Colon (tissue), 2 donors: ENCODE data around the gene SPIB.

Experiments used
- FAIRE-seq: peaks from 2 replicates; lab custom pipeline; 2012; peaks lifted over from hg19 to GRCh38; lab: Jason Lieb, UNC
- donor health status: control.
- donor health status: control.

Gene SPIB

DNA sequence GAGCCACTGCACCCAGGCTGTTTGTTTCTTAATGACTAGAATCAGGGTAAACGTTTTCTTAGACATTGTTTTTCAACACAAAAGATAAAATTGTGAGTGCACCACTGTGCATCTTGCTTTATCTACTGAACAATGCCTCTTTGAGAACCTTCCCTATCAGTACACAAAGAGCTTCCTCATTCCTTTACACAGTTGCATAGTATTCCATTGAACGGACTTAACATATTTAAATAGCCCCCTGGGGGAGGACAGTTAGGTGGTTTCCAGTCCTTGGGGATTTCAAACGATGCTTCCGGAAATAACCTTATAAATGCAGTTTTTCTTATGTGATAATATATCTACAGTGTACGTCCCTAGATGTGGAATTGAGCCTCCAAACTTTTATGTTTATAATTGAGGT lies 26.0 kb upstream of the SPIB start:
- FAIRE-seq: no peak

DNA sequence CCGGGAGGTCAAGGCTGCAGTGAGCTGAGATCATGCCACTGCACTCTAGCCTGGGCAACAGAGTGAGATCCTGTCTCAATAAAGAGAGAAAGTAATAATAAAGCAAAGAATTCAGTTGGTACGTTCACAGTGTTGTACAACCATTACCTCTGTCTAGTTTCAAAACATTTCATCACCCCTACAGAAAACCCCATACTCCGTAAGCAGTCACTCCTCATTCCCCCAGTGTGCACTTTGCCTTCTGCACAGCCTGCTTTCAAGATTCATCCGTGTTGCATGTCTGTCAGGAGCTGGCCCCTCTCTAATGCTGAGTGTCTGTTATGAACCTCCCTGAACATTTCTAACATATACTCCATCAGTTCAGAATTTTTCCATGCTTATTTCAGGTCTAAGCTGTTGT lies 25.1 kb upstream of the SPIB start:
- no peak for FAIRE-seq

DNA sequence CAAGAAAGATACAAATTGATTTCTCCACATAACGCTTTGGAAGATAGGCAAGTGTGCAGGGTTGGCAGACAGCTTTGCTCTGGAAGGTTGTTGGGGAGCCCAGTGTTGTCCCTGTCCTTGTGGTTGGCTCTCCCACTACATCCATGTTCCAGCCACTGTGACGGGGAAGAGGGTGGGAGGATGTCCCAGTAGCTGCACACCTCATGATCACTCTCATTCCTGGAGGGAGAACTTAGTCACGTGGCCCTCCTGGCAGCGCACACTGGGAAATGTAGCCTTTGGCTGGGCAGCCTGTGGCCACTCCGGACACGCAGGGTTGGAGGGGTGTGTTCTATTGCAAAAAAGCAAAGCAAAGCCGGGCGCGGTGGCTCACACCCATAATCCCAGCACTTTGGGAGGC lies 24.7 kb upstream of the SPIB start:
- no peak for FAIRE-seq

DNA sequence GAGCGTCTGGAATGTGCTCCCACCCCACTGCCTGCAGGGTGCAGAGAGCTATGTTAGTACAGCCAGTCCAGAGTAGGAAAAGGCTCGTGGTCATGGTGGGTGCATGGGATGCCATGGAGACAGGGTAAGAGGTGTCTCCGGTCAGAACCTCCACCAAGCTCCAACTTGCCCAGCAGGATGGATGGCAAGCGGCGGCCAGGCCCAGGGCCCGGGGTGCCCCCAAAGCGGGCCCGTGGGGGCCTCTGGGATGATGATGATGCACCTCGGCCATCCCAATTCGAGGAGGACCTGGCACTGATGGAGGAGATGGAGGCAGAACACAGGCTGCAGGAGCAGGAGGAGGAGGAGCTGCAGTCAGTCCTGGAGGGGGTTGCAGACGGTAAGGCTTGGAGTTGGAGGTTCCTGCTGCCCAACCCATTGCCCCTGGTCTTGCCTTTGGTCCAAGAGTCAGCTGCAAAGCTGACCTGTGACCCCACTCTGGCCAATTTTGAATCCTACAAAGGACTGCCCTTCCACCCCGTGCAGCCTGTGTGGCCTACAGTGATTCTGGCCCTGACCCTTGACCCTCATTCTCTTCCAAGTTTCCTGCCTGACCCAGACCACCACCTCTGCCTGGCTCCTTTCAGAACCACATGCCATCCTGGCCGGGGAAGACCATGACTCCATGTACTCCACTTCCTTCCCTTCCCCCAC lies 19.9 kb upstream of the SPIB start:
- FAIRE-seq: no peak

DNA sequence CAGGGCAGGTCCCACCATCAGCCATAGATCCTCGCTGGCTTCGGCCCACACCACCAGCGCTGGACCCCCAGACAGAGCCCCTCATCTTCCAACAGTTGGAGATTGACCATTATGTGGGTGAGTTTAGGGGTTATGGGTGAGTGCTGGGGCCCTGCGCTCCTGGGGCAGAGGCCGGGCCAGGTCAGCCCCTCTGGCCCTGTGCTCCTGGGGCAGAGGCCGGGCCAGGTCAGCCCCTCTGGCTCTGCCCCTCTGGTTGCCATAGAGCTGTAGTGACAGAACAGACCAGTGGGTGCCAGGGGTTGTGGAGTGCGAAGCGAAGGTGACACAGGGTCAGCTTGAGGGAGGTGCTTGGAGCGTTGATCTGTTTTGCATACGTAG lies 19.4 kb upstream of the SPIB start:
- no peak for FAIRE-seq

DNA sequence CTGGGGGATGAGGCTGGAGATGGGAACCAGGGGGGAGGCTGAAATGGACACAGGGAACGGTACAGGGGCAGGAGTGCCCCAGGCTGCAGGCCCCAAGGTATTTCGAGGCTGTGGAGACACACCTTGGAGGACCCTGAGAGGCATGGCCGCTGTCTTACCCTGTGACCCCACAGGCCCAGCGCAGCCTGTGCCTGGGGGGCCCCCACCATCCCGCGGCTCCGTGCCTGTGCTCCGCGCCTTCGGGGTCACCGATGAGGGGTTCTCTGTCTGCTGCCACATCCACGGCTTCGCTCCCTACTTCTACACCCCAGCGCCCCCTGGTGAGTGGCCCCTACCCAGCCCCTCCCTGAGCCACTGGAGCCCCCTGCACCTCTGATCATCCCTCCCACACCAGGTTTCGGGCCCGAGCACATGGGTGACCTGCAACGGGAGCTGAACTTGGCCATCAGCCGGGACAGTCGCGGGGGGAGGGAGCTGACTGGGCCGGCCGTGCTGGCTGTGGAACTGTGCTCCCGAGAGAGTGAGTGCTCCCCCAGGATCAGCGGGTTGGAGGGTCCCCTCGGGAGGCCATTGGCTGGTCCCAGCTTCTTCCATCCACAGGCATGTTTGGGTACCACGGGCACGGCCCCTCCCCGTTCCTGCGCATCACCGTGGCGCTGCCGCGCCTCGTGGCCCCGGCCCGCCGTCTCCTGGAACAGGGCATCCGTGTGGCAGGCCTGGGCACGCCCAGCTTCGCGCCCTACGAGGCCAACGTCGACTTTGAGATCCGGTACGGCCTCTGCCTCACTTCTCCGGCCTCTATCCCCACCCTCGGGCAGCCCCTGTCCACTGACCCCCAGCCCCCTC lies 16.9 kb upstream of the SPIB start:
- FAIRE-seq: no peak

DNA sequence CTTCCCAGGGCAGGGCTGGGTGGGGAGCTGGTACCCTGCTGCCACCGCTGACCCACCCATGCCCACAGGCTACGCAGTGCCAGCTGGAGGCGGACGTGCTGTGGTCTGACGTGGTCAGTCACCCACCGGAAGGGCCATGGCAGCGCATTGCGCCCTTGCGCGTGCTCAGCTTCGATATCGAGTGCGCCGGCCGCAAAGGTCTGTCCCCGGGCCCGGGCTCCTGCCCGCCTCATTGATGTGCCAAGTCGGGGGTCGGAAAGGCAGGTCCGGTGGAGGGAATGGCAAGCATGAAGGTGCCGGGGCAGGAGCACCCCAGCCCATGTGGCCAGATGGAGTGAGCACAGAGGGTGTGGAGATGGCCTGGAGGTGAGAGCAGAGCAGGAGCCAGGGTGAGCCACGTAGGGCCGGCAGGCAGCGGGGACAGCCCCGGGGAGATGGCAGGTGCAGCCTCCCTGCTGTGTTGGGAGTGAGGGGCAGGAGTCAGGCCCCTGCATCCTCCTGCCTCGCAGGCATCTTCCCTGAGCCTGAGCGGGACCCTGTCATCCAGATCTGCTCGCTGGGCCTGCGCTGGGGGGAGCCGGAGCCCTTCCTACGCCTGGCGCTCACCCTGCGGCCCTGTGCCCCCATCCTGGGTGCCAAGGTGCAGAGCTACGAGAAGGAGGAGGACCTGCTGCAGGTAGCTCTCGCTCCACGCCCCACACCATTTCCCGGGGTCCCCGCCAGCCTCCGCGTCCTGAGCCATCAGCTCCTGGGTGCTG lies 16.0 kb upstream of the SPIB start:
- no peak for FAIRE-seq

DNA sequence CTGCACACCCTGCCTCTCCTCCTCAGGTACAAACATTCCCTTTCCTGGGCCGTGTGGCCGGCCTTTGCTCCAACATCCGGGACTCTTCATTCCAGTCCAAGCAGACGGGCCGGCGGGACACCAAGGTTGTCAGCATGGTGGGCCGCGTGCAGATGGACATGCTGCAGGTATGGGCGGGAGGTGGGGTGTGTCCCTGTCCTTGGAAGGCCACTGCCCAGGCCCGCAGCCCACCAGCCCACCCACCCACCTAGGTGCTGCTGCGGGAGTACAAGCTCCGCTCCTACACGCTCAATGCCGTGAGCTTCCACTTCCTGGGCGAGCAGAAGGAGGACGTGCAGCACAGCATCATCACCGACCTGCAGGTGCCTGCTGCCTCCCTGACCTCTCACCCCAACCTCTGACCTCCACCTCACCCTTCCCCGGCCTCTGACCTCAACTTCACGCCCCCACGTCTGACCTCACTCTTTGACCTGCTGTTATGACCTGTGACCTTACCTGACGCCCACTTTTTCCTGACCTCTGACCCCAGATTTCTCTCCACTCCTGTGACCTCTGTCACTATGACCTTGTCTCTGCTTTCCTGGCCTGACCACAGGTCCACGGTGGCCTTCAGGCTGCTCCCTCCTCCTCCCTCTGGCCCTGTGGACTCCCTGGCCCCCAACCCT lies 12.4 kb upstream of the SPIB start:
- no peak for FAIRE-seq

DNA sequence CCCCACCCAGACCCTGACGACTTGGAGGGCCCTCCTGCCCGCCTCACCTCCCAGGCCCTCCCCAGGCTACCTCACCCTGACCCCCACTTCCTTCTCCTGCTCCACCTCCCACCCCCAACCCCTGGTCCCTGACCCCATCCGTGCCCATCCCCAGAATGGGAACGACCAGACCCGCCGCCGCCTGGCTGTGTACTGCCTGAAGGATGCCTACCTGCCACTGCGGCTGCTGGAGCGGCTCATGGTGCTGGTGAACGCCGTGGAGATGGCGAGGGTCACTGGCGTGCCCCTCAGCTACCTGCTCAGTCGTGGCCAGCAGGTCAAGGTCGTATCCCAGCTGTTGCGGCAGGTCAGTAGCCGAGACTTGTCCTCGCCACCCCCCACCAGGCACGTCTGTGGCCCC lies 11.9 kb upstream of the SPIB start:
- no peak for FAIRE-seq

DNA sequence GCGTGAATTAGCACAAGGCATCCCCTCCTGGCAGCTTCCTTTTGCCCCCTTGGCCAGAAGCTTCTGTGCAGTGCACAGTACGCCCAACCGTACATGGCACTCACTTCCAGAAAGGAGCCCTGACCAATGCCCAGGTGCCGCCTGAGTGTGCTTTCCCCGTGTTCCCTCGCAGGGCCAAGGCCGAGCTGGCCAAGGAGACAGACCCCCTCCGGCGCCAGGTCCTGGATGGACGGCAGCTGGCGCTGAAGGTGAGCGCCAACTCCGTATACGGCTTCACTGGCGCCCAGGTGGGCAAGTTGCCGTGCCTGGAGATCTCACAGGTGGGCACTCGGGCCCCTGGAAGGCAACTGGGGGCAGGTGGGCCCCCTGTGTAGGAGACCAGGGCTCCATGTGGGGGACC lies 9.4 kb upstream of the SPIB start:
- no peak for FAIRE-seq

DNA sequence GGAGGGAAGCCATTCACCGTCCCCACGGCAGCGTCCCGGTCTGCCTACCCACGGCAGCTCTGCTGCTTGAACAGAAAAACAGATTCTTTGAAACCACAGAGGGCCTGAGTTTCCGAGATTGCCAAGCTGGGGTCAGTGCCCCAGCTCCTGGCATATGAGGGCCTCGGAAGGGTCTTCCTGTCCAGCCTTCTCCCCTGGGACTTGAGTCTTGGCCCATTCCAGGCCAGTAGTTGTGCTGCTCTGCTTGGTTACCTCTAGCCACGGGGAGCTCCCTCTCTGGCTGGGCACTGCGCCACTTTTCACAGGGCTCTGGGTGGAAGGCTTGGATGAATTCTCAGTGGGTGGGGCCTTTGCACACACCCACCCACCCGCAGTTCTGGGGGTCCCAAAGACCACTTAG lies 8.6 kb upstream of the SPIB start:
- no peak for FAIRE-seq

DNA sequence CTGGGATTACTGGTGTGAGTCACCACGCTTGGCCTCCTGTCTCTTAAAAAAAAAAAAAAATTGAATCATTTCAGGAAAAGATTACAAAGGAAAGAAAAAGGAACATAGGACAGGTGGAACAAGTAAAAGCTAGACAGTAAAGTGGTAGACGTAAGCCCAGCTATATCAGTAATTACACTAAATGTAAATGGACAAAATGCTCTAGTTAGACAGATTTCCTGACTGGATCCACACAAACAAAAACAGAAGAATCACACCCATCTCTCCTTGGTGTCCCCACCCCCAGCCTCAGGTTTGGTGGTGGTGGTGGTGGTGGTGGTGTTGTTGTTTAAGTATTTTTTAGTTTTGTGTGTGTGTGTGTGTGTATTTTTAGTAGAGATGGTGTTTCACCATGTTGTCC lies 6.3 kb upstream of the SPIB start:
- FAIRE-seq: no peak

DNA sequence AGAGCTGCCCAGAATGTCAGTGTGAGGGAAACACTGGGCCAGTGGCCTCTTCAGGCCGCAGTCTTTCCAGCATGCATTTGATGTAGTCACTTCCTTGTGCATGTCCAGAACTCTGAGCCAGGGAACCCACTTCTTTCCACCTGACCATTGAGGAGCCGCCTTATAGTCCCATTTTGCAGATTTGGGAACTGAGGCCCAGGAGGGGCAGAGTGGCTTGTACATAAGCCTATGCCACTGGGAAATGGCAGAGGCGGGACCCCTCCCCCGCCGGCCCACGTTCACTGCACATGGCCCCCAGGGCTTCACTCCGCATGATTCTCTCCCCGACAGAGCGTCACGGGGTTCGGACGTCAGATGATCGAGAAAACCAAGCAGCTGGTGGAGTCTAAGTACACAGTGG lies 5.6 kb upstream of the SPIB start:
- no peak for FAIRE-seq

DNA sequence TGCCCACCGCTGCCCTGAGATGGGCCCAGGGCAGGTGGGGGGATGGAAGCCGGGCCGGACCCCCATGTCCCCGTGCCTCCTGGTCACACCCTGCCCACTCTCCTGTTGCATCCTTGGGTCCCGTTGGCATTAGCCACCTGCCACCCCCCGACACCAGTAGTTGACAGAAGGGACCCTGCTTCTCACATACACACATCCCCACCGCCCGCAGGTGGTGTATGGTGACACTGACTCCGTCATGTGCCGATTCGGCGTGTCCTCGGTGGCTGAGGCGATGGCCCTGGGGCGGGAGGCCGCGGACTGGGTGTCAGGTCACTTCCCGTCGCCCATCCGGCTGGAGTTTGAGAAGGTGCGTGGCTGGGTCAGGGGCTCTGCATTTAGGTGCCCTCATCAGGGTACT lies 5.2 kb upstream of the SPIB start:
- FAIRE-seq: no peak

DNA sequence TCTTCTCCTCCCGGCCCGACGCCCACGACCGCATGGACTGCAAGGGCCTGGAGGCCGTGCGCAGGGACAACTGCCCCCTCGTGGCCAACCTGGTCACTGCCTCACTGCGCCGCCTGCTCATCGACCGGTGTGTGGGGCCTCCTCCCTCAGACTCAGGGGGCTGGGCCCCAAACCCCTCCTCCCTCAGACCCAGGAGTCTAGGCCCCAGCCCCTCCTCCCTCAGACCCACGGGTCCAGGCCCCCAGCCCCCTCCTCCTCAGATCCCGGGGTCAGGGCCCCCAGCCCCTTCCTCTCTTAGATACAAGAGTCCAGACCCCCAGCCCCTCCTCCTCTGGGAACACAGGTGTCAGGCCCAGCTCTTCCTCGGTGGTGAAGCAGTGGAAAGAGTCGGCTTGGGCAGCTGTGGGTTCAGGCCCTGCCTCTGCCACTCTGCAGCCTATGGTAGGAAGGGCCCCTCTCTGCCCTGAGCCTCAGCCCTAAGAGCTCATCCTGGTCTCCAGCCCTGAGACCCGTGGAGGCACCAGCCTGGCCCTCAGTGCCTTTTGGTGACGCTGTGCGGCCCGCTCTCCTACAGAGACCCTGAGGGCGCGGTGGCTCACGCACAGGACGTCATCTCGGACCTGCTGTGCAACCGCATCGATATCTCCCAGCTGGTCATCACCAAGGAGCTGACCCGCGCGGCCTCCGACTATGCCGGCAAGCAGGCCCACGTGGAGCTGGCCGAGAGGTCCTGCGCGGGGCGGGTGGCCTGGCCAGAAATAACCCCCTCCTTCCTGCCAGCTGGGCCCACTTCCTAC lies 3.7 kb upstream of the SPIB start:
- no peak for FAIRE-seq

DNA sequence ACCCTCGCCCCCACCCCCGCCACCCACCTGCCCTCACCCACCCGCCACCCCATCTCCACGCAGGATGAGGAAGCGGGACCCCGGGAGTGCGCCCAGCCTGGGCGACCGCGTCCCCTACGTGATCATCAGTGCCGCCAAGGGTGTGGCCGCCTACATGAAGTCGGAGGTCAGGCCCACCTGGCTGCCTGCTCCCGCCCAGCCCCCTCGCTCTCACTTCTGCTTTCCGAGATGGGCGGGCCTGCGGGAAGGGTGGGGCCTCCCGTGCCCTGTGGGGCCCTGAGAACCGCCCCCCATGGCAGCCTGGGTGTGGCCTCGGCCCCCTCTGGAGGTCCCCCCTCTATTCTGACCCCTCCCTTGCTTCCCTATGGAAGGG lies 3.1 kb upstream of the SPIB start:
- FAIRE-seq: no peak

DNA sequence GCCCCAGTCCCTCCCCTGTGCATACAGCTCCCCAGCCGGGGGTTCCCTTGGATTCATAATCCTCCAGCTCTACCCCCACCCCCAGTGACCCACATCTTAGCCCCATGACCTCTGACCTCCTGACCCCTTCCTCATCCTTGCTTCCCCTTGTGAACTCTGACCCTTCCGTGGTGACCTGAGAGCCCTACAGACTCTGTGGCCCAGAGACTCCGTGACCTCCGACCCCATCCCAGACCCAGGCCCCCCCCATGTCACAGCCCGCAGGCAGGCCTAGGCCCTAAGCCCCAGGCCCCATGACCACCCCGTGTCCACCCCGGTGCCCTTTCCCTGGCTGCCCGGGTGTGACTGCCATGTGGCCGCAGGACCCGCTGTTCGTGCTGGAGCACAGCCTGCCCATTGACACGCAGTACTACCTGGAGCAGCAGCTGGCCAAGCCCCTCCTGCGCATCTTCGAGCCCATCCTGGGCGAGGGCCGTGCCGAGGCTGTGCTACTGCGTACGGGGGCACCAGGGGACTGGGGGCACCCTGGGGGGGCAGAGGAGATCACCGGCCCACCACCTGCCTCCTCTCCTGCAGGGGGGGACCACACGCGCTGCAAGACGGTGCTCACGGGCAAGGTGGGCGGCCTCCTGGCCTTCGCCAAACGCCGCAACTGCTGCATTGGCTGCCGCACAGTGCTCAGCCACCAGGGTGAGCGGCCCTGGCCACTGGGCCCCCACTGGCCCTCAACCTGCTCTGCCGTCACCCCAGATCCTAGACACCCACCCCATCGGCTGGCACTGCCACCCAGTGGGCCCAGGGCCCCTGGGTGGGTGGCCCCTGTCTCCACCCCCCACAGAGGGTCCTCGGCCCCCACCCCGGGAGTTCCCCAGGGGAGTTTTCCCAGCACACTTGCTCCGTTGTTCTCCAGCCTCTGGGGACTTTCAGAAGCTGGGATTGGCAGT lies 2.4 kb upstream of the SPIB start:
- no peak for FAIRE-seq

DNA sequence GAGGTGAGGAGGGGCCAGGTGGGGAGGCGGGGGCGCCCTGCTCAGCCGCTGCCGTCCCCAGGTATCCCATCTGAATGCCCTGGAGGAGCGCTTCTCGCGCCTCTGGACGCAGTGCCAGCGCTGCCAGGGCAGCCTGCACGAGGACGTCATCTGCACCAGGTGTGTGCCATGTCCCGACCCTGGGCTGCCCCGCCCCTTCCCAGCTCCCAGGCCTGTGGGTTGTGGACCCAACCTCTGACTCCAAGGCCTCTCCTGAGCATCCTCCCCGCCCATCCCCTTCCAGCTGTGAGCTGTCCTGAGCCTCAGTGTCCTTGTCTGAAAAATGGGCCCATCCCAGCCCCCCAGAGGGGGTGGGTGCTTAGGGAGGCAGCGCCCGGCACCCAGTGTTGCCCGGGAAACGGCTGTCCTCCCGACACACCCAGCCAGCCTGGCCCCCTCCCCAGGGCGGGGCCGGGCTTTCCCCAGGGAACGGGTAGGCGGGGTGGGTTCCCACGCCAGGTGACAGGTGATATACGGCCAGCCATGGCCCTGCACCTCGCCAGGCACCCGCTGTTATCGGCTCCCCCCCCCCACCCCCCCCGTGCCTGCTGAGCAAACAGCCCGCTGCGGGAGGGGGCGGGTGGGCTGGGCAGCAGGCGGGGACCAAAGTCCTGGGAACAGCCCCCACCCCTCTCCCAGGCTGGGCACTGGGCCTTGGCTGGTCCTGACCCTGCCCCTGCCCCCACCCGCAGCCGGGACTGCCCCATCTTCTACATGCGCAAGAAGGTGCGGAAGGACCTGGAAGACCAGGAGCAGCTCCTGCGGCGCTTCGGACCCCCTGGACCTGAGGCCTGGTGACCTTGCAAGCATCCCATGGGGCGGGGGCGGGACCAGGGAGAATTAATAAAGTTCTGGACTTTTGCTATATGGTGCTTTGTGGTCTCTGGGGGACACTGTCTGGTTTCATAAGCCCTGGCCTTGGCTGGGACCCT lies 1.3 kb upstream of the SPIB start:
- FAIRE-seq: no peak

DNA sequence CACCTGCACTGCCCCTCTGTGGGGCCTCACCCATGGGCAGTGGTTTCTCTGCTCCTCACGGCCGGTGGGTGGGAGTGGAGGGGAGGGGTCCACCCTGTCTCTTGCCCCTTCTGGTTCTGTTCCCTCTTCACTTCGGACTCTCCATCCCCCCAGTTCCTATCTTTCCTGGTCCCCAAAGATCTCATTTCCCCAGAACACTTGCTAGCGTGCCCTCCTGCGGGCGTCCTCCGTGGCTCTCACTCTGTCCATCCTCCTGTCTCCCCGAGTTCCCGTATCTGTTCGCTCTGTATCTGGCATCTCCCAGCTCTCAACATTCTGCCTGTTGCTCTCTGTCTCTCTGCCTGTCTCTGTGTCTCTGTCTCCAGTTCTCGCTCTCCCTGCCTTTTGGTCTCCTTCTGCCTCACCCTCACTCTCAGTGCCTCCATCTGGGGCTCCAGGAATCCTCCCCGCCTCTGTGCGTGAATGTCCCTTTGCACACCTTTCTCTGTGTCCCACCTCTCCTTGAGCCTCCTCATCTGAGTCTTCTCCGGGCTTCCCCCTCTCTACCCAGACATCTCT lies 363 bp downstream of the SPIB start:
- no peak for FAIRE-seq
